K562 (cell line): ENCODE data around the gene PLEKHG5. TPM values are rescaled to one million over a fixed set of nuclear protein-coding genes. Genes with fewer than 3 reads are reported as not detected.

ENCODE experiments used
- EP300 ChIP-seq: IDR thresholded peaks from 2 replicates; pipeline ENCODE4 v1.6.1; 2012; ENCODE audit warnings: low read length, improper control_type of control experiment
- FOS ChIP-seq: IDR thresholded peaks from 3 replicates; pipeline ENCODE4 v1.6.1; 2011; ENCODE audit not compliant: insufficient read length; ENCODE audit errors: extremely low read depth
- FOXJ2 ChIP-seq: fragments of 200-800 bp; sonication (Bioruptor generic); IDR thresholded peaks from 2 replicates; pipeline ENCODE4 v1.6.1; 2016; ENCODE audit warnings: missing genetic modification characterization, missing compliant biosample characterization
- HBP1 ChIP-seq: fragments of 450-650 bp; formaldehyde crosslinking; IDR thresholded peaks from 2 replicates; pipeline ENCODE4 v1.4.0; 2022; ENCODE audit warnings: missing genetic modification characterization
- MAFK ChIP-seq: IDR thresholded peaks from 2 replicates; pipeline ENCODE4 v1.6.1; 2011; ENCODE audit warnings: low read length, improper control_type of control experiment
- MITF ChIP-seq: IDR thresholded peaks from 2 replicates; pipeline ENCODE4 v1.6.1; 2014; ENCODE audit warnings: antibody characterized with exemption
- NELFE ChIP-seq: IDR thresholded peaks from 2 replicates; pipeline ENCODE4 v1.6.1; 2011; ENCODE audit warnings: mild to moderate bottlenecking; ENCODE audit not compliant: insufficient read depth, insufficient read length
- NFXL1 ChIP-seq: fragments of 450-650 bp; formaldehyde crosslinking; IDR thresholded peaks from 2 replicates; pipeline ENCODE4 v1.4.0; 2021; ENCODE audit warnings: mild to moderate bottlenecking
- NR2C1 ChIP-seq, 2 experiments: fragments of 450-650 bp; IDR thresholded peaks; 2 replicates each; pipeline ENCODE4 v1.6.1; 2017; ENCODE audit warnings: mild to moderate bottlenecking in 2 of 2, antibody characterized with exemption in 1 of 2, inconsistent platforms in 1 of 2, missing compliant biosample characterization in 1 of 2, missing genetic modification characterization in 1 of 2
- TEAD2 ChIP-seq: fragments of 450-650 bp; IDR thresholded peaks from 2 replicates; pipeline ENCODE4 v1.6.1; 2016; ENCODE audit warnings: missing genetic modification characterization, control low read depth, missing compliant biosample characterization
- TRIM24 ChIP-seq, 2 experiments: fragments of 450-650 bp; IDR thresholded peaks; 2 replicates each; pipeline ENCODE4 v1.6.1; 2016
- TRIM28 ChIP-seq: fragments of 450-650 bp; IDR thresholded peaks from 2 replicates; pipeline ENCODE4 v1.6.1; 2017
- ZFX ChIP-seq: sonication (generic); formaldehyde crosslinking; IDR thresholded peaks from 2 replicates; pipeline ENCODE4 v1.8.0; 2022; ENCODE audit warnings: mild to moderate bottlenecking, missing genetic modification reagents, moderate library complexity
- ZNF174 ChIP-seq: fragments of 250-450 bp; sonication (Bioruptor Pico); IDR thresholded peaks from 2 replicates; pipeline ENCODE4 v1.4.0; 2020; ENCODE audit warnings: mild to moderate bottlenecking
- ZNF431 ChIP-seq: sonication (generic); formaldehyde crosslinking; IDR thresholded peaks from 2 replicates; pipeline ENCODE4 v1.8.0; 2022; ENCODE audit warnings: mild to moderate bottlenecking, missing genetic modification reagents
- polyA plus RNA-seq, 8 experiments: library from polyadenylated mRNA; depleted of rRNA in 4 of 8; stranded (reverse) in 5 of 8; unstranded in 3 of 8; fragments of >200 nt; fragmentation: Nextera tagmentation in 2 of 8; fragmentation: Illumina TruSeq in 1 of 8; extraction: Ambion mirVana in 2 of 8; extraction: Trizol in 1 of 8; gene quantifications; 2 replicates each; pipeline versions ENCODE4 v1.2.1 to v1.2.3, GENCODE V29; 2011 to 2014; ENCODE audit warnings: inconsistent platforms in 1 of 8, missing spikeins in 1 of 8
- total RNA-seq, 7 experiments: library from RNA; depleted of rRNA in 6 of 7; stranded (reverse); fragments of >200 nt in 6 of 7; fragmentation: Illumina TruSeq in 2 of 7; extraction: Trizol in 2 of 7; gene quantifications; 2 replicates each; pipeline versions ENCODE4 v1.2.1 to v1.2.3, GENCODE V29; 2011 to 2021; ENCODE audit warnings: low replicate concordance in 1 of 7
- TF ChIP-seq, protein P1 (sequence below), 2 experiments: fragments of 200-800 bp in 1 of 2; sonication (Bioruptor generic) in 1 of 2; sonication (generic) in 1 of 2; formaldehyde crosslinking in 1 of 2; IDR thresholded peaks in 1 of 2; conservative IDR thresholded peaks in 1 of 2; 2 replicates each; pipeline versions ENCODE4 v1.5.0 to v1.6.1; 2016 to 2020; ENCODE audit warnings: missing compliant biosample characterization in 1 of 2, missing genetic modification characterization in 1 of 2, missing genetic modification reagents in 1 of 2
- TF ChIP-seq, protein P2 (sequence below): IDR thresholded peaks from 2 replicates; pipeline ENCODE4 v1.6.1; 2011; ENCODE audit warnings: borderline replicate concordance, low read depth, mild to moderate bottlenecking, moderate library complexity, low read length; ENCODE audit not compliant: insufficient read depth, poor library complexity, severe bottlenecking
- TF ChIP-seq, protein P3 (sequence below), 3 experiments: IDR thresholded peaks in 2 of 3; conservative IDR thresholded peaks in 1 of 3; 2 replicates each; pipeline ENCODE4 v1.5.1; 2011 to 2012; ENCODE audit warnings: low read length in 3 of 3, mild to moderate bottlenecking in 3 of 3, control low read depth in 2 of 3, improper control_type of control experiment in 1 of 3, inconsistent platforms in 1 of 3, low read depth in 1 of 3, mixed read lengths in 1 of 3, moderate library complexity in 1 of 3; ENCODE audit not compliant: insufficient read depth in 2 of 3
- TF ChIP-seq, protein P4 (sequence below): sonication (generic); formaldehyde crosslinking; IDR thresholded peaks from 2 replicates; pipeline ENCODE4 v1.8.0; 2022; ENCODE audit warnings: mild to moderate bottlenecking, low read depth, missing genetic modification reagents

The PLEKHG5 gene
- total and polyA plus RNA-seq, 9 of the 15 experiments (the other 6 are each of a cell fraction or from before 2014, with no cell fraction given), result 0.04 to 0.29 (median 0.09) TPM; not detected in 3

GRCh38 chr1:6523566-6523965 is 32.1 kb upstream of the PLEKHG5 start (continued):
- TF ChIP-seq NR2C1 (IDR thresholded peaks at IDR 0.05), result no peak
- no peak for TF ChIP-seq NR2C1 (tag; IDR thresholded peaks at IDR 0.05)
- TF ChIP-seq ZNF174 (CRISPR knock-in tag), result no peak
- TF ChIP-seq TRIM28, result no peak
- TF ChIP-seq, protein P1, sequence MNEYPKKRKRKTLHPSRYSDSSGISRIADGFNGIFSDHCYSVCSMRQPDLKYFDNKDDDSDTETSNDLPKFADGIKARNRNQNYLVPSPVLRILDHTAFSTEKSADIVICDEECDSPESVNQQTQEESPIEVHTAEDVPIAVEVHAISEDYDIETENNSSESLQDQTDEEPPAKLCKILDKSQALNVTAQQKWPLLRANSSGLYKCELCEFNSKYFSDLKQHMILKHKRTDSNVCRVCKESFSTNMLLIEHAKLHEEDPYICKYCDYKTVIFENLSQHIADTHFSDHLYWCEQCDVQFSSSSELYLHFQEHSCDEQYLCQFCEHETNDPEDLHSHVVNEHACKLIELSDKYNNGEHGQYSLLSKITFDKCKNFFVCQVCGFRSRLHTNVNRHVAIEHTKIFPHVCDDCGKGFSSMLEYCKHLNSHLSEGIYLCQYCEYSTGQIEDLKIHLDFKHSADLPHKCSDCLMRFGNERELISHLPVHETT (CRISPR knock-in tag; conservative IDR thresholded peaks at IDR 0.05 in 1 of 2, IDR thresholded peaks at IDR 0.05 in 1 of 2), result no peak
- TF ChIP-seq, protein P2, sequence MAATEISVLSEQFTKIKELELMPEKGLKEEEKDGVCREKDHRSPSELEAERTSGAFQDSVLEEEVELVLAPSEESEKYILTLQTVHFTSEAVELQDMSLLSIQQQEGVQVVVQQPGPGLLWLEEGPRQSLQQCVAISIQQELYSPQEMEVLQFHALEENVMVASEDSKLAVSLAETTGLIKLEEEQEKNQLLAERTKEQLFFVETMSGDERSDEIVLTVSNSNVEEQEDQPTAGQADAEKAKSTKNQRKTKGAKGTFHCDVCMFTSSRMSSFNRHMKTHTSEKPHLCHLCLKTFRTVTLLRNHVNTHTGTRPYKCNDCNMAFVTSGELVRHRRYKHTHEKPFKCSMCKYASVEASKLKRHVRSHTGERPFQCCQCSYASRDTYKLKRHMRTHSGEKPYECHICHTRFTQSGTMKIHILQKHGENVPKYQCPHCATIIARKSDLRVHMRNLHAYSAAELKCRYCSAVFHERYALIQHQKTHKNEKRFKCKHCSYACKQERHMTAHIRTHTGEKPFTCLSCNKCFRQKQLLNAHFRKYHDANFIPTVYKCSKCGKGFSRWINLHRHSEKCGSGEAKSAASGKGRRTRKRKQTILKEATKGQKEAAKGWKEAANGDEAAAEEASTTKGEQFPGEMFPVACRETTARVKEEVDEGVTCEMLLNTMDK, result peak; percentile 47
- no peak for TF ChIP-seq HBP1
- TF ChIP-seq NELFE, result no peak
- 0 out of 2 replicates have a peak, but pooled peaks have one; percentile 27 for TF ChIP-seq FOXJ2 (tag)
- TF ChIP-seq MAFK, result no peak
- TF ChIP-seq, protein P3, sequence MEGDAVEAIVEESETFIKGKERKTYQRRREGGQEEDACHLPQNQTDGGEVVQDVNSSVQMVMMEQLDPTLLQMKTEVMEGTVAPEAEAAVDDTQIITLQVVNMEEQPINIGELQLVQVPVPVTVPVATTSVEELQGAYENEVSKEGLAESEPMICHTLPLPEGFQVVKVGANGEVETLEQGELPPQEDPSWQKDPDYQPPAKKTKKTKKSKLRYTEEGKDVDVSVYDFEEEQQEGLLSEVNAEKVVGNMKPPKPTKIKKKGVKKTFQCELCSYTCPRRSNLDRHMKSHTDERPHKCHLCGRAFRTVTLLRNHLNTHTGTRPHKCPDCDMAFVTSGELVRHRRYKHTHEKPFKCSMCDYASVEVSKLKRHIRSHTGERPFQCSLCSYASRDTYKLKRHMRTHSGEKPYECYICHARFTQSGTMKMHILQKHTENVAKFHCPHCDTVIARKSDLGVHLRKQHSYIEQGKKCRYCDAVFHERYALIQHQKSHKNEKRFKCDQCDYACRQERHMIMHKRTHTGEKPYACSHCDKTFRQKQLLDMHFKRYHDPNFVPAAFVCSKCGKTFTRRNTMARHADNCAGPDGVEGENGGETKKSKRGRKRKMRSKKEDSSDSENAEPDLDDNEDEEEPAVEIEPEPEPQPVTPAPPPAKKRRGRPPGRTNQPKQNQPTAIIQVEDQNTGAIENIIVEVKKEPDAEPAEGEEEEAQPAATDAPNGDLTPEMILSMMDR (IDR thresholded peaks at IDR 0.05 in 2 of 3, conservative IDR thresholded peaks at IDR 0.05 in 1 of 3; ENCODE audit: insufficient read depth in 2 of 3, low read depth in 1 of 3, low read length in 3 of 3), result peak; percentile 84 to 93 (median 85)
- TF ChIP-seq NFXL1 (CRISPR knock-in tag), result no peak
- no peak for TF ChIP-seq MITF
- no peak for TF ChIP-seq EP300
- TF ChIP-seq TEAD2 (tag), result peak; percentile 59; the same call in 1 of the 2 replicates
- no peak for TF ChIP-seq FOS
- TF ChIP-seq, protein P4, sequence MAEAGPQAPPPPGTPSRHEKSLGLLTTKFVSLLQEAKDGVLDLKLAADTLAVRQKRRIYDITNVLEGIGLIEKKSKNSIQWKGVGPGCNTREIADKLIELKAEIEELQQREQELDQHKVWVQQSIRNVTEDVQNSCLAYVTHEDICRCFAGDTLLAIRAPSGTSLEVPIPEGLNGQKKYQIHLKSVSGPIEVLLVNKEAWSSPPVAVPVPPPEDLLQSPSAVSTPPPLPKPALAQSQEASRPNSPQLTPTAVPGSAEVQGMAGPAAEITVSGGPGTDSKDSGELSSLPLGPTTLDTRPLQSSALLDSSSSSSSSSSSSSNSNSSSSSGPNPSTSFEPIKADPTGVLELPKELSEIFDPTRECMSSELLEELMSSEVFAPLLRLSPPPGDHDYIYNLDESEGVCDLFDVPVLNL (CRISPR knock-in tag), result no peak
- TF ChIP-seq ZFX (CRISPR knock-in tag), result peak; percentile 79
- no peak for TF ChIP-seq ZNF431 (CRISPR knock-in tag)
- no peak for TF ChIP-seq TRIM24 (IDR thresholded peaks at IDR 0.05)
